Skeletal muscle tissue (tissue), 4 donors: Measurements from ENCODE around the gene CNOT1. TPM values are rescaled to one million over a fixed set of nuclear protein-coding genes. Genes with fewer than 3 reads are reported as not detected.

Experiments used
- H3K27ac ChIP-seq: one replicate; pipeline ENCODE4 v1.7.0; 2013; ENCODE audit warnings: mild to moderate bottlenecking, low read depth, low read length, inconsistent platforms
- H3K27me3 ChIP-seq, 3 donors: one replicate each; pipeline ENCODE4 v1.7.0; 2013; ENCODE audit warnings: low read length in 3 of 3; ENCODE audit not compliant: control insufficient read depth in 3 of 3, insufficient read depth in 3 of 3
- H3K36me3 ChIP-seq, 3 donors: one replicate each; pipeline ENCODE4 v1.7.0; 2013; ENCODE audit warnings: low read length in 3 of 3; ENCODE audit not compliant: control insufficient read depth in 3 of 3, insufficient read depth in 3 of 3
- H3K4me1 ChIP-seq, 3 donors: one replicate each; pipeline ENCODE4 v1.7.0; 2013; ENCODE audit warnings: low read length in 3 of 3, mild to moderate bottlenecking in 3 of 3; ENCODE audit not compliant: control insufficient read depth in 3 of 3, insufficient read depth in 3 of 3
- H3K4me3 ChIP-seq, 3 donors: one replicate each; pipeline ENCODE4 v1.7.0; 2013; ENCODE audit warnings: low read length in 3 of 3
- H3K9ac ChIP-seq, 3 donors: one replicate each; pipeline ENCODE4 v1.7.0; 2013; ENCODE audit warnings: low read length in 3 of 3, mild to moderate bottlenecking in 3 of 3, moderate library complexity in 2 of 3, low read depth in 1 of 3
- H3K9me3 ChIP-seq, 3 donors: one replicate each; pipeline ENCODE4 v1.7.0; 2013; ENCODE audit warnings: low read length in 3 of 3; ENCODE audit not compliant: control insufficient read depth in 3 of 3
- total RNA-seq: library from RNA; depleted of rRNA; stranded (reverse); fragments of >200 nt; gene quantifications from one replicate; pipeline ENCODE4 v1.2.3, GENCODE V29; 2014
- donor health status: Osteomylitis.

Gene CNOT1
- total RNA-seq, 1 donor from 2014 or later, result 134 TPM

- peaks cover 16 to 60% (median 58%) of the 10 kb centered on the region in 3 donors for H3K36me3 ChIP-seq
- no peak overlapping the region for H3K9ac ChIP-seq
- peaks cover 0 to 6% (median 0%) of the 10 kb centered on the region in 3 donors for H3K4me1 ChIP-seq
- H3K9me3 ChIP-seq, result no peaks in the 10 kb centered on the region
- no peak overlapping the region for H3K27ac ChIP-seq
- no peak overlapping the region for H3K4me3 ChIP-seq
- no peaks in the 10 kb centered on the region for H3K27me3 ChIP-seq
These were observed 72.9 kb downstream of the CNOT1 start for GRCh38 chr16:58556678-58557077.

- Histone ChIP-seq H3K27ac (no peak overlapping the region), H3K4me1 (peaks cover 7 to 20% (median 7%) of the 10 kb centered on the region in 3 donors), H3K27me3 (no peaks in the 10 kb centered on the region), H3K36me3 (peaks cover 16 to 70% (median 41%) of the 10 kb centered on the region in 3 donors), H3K9me3 (no peaks in the 10 kb centered on the region), H3K4me3 (no peak overlapping the region), H3K9ac (no peak overlapping the region)
These were observed 78.1 kb downstream of the CNOT1 start for GRCh38 chr16:58551496-58551895.

DNA sequence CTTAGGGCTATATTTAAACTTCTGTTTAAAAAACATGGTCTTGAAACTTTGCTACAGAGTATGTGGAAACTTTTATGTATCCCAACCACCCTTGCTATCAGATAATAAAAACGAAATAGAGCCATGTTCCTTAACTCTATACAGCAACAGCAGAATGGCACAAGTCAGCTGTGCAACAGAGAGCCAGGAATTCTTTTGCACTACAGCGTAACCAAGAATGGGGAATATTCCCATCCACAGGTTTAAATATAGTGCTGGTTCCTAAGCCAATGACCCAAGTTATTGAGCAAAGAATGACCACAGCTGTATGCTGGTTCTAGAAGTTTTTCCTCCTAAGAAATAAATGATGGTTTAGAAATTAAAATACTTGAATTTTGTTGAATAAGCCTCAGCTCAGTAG lies 81.2 kb downstream of the CNOT1 start:
- no peaks in the 10 kb centered on the region for H3K9me3 ChIP-seq
- no peak overlapping the region for H3K4me3 ChIP-seq
- no peaks in the 10 kb centered on the region for H3K27me3 ChIP-seq
- peaks cover 29 to 68% (median 48%) of the 10 kb centered on the region in 3 donors for H3K36me3 ChIP-seq
- H3K27ac ChIP-seq, result peak overlapping the region; percentile 41
- H3K4me1 ChIP-seq, result peaks cover 7 to 20% (median 7%) of the 10 kb centered on the region in 3 donors
- H3K9ac ChIP-seq, result no peak overlapping the region

- Histone ChIP-seq H3K9ac (no peak overlapping the region), H3K27ac (no peak overlapping the region), H3K36me3 (peaks cover 47 to 82% (median 72%) of the 10 kb centered on the region in 3 donors), H3K9me3 (no peaks in the 10 kb centered on the region), H3K4me1 (peaks cover 0 to 7% (median 2%) of the 10 kb centered on the region in 3 donors), H3K4me3 (no peak overlapping the region), H3K27me3 (no peaks in the 10 kb centered on the region)
These were observed 85.9 kb downstream of the CNOT1 start for GRCh38 chr16:58543685-58544084.

DNA sequence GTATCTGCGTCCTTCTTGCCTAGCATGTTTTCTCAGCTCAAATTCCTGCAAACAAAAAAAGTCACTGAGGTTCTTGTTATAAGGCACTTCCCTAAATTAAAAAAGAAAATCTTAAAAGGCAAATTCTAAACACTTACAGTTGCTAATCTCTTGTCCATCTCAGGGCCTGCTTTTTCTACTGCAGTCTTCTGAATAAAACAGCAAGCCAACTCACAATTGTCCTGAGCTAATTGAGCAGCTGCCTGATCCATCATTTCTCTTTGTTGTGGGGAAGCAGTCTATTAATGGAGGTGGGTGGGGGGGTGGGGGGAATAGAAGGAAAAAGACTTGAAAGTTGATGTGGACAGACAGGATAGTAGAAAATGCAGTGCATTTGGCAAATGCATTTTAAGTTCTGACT lies 87.3 kb downstream of the CNOT1 start:
- peaks cover 60 to 89% (median 85%) of the 10 kb centered on the region in 3 donors for H3K36me3 ChIP-seq
- no peaks in the 10 kb centered on the region for H3K9me3 ChIP-seq
- H3K4me1 ChIP-seq, result peaks cover 0 to 4% (median 3%) of the 10 kb centered on the region in 3 donors
- no peak overlapping the region for H3K9ac ChIP-seq
- no peak overlapping the region for H3K27ac ChIP-seq
- H3K27me3 ChIP-seq, result no peaks in the 10 kb centered on the region
- H3K4me3 ChIP-seq, result no peak overlapping the region

DNA sequence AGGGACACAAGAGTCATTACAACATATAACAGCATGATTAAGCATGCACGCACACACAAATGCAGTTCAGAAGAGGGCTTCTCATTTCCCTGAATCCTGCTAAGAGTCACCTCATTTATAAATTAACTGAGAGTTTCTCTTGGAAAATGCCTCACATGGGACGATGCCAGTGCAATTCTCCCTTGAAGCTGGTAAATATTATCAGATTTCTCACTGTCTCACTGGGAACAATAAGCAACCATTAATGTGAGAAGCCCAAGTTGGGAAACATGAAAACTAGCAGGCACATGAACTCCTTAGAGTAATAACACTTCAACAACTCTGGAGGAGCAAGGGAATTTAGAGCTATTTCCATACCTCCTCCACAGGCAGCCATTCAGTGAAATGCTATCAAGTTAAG lies 87.9 kb downstream of the CNOT1 start:
- Histone ChIP-seq H3K27ac (no peak overlapping the region), H3K9ac (no peak overlapping the region)

GRCh38 chr16:58537124-58537906 lies 92.3 kb downstream of the CNOT1 start:
- Histone ChIP-seq H3K9ac (no peak overlapping the region), H3K36me3 (peaks cover 55 to 79% (median 73%) of the 10 kb centered on the region in 3 donors), H3K4me3 (no peak overlapping the region), H3K4me1 (peaks cover 3 to 5% (median 5%) of the 10 kb centered on the region in 3 donors), H3K27me3 (no peaks in the 10 kb centered on the region), H3K9me3 (no peaks in the 10 kb centered on the region), H3K27ac (no peak overlapping the region)

More for the DNA sequence above, 87.9 kb downstream of the CNOT1 start:
- Histone ChIP-seq H3K9me3 (no peaks in the 10 kb centered on the region), H3K4me1 (peaks cover 0 to 4% (median 3%) of the 10 kb centered on the region in 3 donors), H3K27me3 (no peaks in the 10 kb centered on the region), H3K4me3 (no peak overlapping the region), H3K36me3 (peaks cover 62 to 90% (median 89%) of the 10 kb centered on the region in 3 donors)

- peaks cover 3 to 5% (median 5%) of the 10 kb centered on the region in 3 donors for H3K4me1 ChIP-seq
These were observed 93.3 kb downstream of the CNOT1 start for GRCh38 chr16:58536278-58536677.

DNA sequence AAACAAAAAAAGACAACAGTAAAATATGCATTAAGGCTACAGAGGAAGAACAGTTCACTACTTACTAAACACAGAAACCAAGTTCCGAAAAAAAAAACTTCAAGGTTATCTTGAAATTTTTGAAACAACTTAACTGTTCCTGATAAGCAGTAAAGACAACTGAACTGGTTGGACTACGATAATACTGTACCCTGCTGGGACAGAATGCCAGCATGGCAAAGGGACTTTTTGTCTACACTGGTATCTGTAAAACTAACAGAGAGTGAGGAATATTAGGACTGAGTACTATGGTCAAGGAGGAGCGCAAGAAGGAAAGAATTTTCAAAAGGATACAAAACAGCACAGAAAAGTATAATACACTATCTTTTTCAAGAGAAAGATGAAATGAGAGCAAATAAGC lies 94.5 kb downstream of the CNOT1 start:
- Histone ChIP-seq H3K4me3 (no peak overlapping the region), H3K27ac (no peak overlapping the region), H3K27me3 (no peaks in the 10 kb centered on the region), H3K36me3 (peaks cover 53 to 77% (median 74%) of the 10 kb centered on the region in 3 donors), H3K4me1 (peaks cover 3 to 5% (median 5%) of the 10 kb centered on the region in 3 donors), H3K9me3 (no peaks in the 10 kb centered on the region), H3K9ac (no peak overlapping the region)

More at GRCh38 chr16:58536278-58536677, 93.3 kb downstream of the CNOT1 start:
- Histone ChIP-seq H3K27ac (no peak overlapping the region), H3K27me3 (no peaks in the 10 kb centered on the region), H3K9me3 (no peaks in the 10 kb centered on the region), H3K36me3 (peaks cover 54 to 79% (median 73%) of the 10 kb centered on the region in 3 donors), H3K9ac (no peak overlapping the region), H3K4me3 (no peak overlapping the region)

GRCh38 chr16:58533751-58534470 lies 95.7 kb downstream of the CNOT1 start:
- H3K4me3 ChIP-seq, result no peak overlapping the region
- peaks cover 3 to 5% (median 5%) of the 10 kb centered on the region in 3 donors for H3K4me1 ChIP-seq
- H3K36me3 ChIP-seq, result peaks cover 50 to 74% (median 73%) of the 10 kb centered on the region in 3 donors
- no peak overlapping the region for H3K27ac ChIP-seq
- no peaks in the 10 kb centered on the region for H3K27me3 ChIP-seq
- H3K9ac ChIP-seq, result no peak overlapping the region
- no peaks in the 10 kb centered on the region for H3K9me3 ChIP-seq
